ENCODE data around the gene CALM3. TPM values are rescaled to one million over a fixed set of nuclear protein-coding genes. Genes with fewer than 3 reads are reported as not detected.

Gene CALM3
- total RNA-seq (2012; rRNA removed) (91.6 and 197 TPM in 2 replicates), polyA plus RNA-seq (2012; rRNA removed) (467 and 501 TPM in 2 replicates), Bru-seq, nascent RNA (percentile 80 among the genes with signal in this experiment), BruChase-seq, experiment 1, labeled RNA remaining after a 6-hour chase (percentile 95 among the genes with signal in this experiment), BruChase-seq, experiment 2, labeled RNA remaining after a 2-hour chase (percentile 86 among the genes with signal in this experiment)
- polyA plus RNA-seq (2012; cell fraction: cytosol; rRNA removed): 414 and 485 TPM in 2 replicates
- polyA plus RNA-seq (2012; cell fraction: nucleus; rRNA removed; ENCODE audit: low replicate concordance): 233 and 354 TPM in 2 replicates
- long read RNA-seq, transcript CALM3-201 (6 exons, 2,289 nt): major isoform, 132 of 197 reads
- long read RNA-seq, partial matches to known transcripts: 5 of 197 reads
- long read RNA-seq, other reads (novel, unspliced or antisense): 59 of 197 reads

DNA sequence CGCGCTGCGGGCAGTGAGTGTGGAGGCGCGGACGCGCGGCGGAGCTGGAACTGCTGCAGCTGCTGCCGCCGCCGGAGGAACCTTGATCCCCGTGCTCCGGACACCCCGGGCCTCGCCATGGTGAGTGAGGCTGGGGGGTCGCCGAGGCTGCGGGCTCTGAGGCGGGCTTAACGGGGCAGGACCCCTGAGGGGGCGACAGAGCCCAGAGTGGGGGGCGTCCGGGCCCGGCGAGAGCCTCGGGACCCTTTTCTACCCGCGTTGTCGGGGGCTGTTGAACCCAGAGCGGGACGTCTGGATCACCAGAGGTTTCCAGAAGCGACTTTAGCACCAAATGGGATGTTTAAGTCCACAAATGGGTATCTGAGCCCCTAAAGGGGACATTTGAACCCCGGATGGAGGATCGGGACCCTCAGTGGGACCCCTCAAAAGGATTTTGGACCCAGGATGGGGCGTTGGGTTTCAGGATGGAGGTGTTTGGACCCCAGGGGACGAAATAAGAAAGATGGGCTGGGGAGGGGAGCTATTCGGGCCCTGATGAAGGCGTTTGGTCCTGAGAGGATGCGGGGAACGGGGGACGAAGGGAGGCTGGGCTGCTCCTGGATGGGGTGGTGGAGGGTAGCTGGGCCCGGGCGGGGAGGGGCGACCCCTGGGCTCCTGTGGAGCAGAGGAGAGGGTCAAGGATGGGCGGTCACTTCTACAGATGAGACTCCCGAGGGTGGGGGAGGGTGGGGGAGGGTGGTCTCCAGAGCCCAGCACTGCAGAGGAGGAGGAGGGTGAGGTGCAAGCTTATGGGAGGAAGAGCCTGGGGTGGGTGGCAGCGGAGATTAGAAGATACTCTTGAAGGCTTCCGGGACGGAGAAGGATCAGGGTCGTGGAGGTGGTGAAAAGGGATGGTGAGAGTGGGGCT is at the start of gene CALM3:
Gene CALM3, plus strand, starts transcription at position 13 of the 907 bp plus-strand sequence. Its CDS starts 105 bp downstream, at position 118.
- Histone ChIP-seq H3K9me1 (ENCODE audit: insufficient read depth, low read length) (peaks cover 16% of the 10 kb centered on the region), H3K4me3 (ENCODE audit: insufficient read depth, low read depth, low read length) (peak within 1 kb of the TSS; percentile 87), H4K8ac (ENCODE audit: low read depth in 2 of 2, low read length in 2 of 2) (peak within 1 kb of the TSS; percentile 79 to 100), H3K18ac (ENCODE audit: low read depth, low read length) (peak within 1 kb of the TSS; percentile 96), H3K27me3 (ENCODE audit: control insufficient read depth, insufficient read depth, low read length) (no peaks in the 10 kb centered on the region), H4K20me1 (ENCODE audit: insufficient read depth, low read length) (peaks cover 48% of the 10 kb centered on the region), H2BK120ac (ENCODE audit: low read depth, low read length) (peak within 1 kb of the TSS; percentile 100), H3K9ac (ENCODE audit: low read depth, low read length) (peak within 1 kb of the TSS; percentile 96), H2BK5ac (ENCODE audit: low read depth, low read length, poor library complexity, severe bottlenecking) (peak within 1 kb of the TSS; percentile 99), H3K56ac (ENCODE audit: extremely low read depth, insufficient read depth, low read length) (peak within 1 kb of the TSS; percentile 99), H2AK9ac (replicated peaks; ENCODE audit: low read depth, low read length, poor library complexity) (peak within 1 kb of the TSS; percentile 99), H3K27ac (ENCODE audit: insufficient read depth, low read length) (peak within 1 kb of the TSS; percentile 91), H2BK20ac (ENCODE audit: low read depth, low read length) (peak within 1 kb of the TSS; percentile 100), H3K4ac (ENCODE audit: low read depth, low read length) (peak within 1 kb of the TSS; percentile 100), H4K5ac (ENCODE audit: low read depth, low read length) (peak within 1 kb of the TSS; percentile 97), H3K36me3 (ENCODE audit: control insufficient read depth, insufficient read depth, low read length) (peaks cover 11% of the 10 kb centered on the region), H3K79me1 (ENCODE audit: low read depth in 1 of 2, low read length in 2 of 2) (peaks cover 3 to 50% of the 10 kb centered on the region in 2 experiments; a peak in 3 of 4 replicates), H3K14ac (replicated peaks; ENCODE audit: low read depth, low read length) (peak within 1 kb of the TSS; percentile 100), H2AK5ac (ENCODE audit: low read depth, low read length) (peak within 1 kb of the TSS; percentile 94), H2AFZ (replicated peaks; ENCODE audit: low read length, poor library complexity) (peak within 1 kb of the TSS; percentile 100), H3K9me3 (ENCODE audit: control insufficient read depth, insufficient read depth, low read length) (peaks cover 4% of the 10 kb centered on the region; the same call in 1 of the 2 replicates), H2BK15ac (ENCODE audit: low read depth, low read length) (peak within 1 kb of the TSS; percentile 95; the same call in 2 of the 3 replicates), H4K91ac (ENCODE audit: insufficient read depth, low read depth, low read length) (peak within 1 kb of the TSS; percentile 100), H3K4me2 (ENCODE audit: low read depth, low read length) (peak within 1 kb of the TSS; percentile 91), H3K23ac (ENCODE audit: low read depth, low read length) (peak within 1 kb of the TSS; percentile 100), H3K4me1 (ENCODE audit: control insufficient read depth, insufficient read depth, low read length) (peaks cover 15% of the 10 kb centered on the region)
- TF ChIP-seq POLR2A (IDR thresholded peaks at IDR 0.05; ENCODE audit: low read depth, low read length): peak; percentile 64
- TF ChIP-seq RCOR1 (IDR thresholded peaks at IDR 0.05; ENCODE audit: insufficient replicate concordance, low read length): no peak
- DNase-seq: no peak
- 1% methylated on average over 28 of the region's 51 CpGs; no CpG with 5 or more reads in 1 of the 2 experiments for WGBS, 2 experiments (ENCODE audit: extremely low coverage in 2 of 2, insufficient read length in 1 of 2)
- no peak for ATAC-seq (ENCODE audit: low read depth)
- BruUV-seq (replicated peaks): no TSS peak
- ChIA-PET POLR2A (ENCODE audit: unreplicated experiment) (interaction anchor here (1.1 to 1.3 kb wide), 2 partner anchors 10 to 30 kb away, joined by 3 read pairs; no protein-coding TSS in a partner anchor), CTCF (interaction anchor here (0.6 to 1.6 kb wide), 2 partner anchors 16 to 61 kb away, joined by 4 to 8 read pairs; no protein-coding TSS in a partner anchor)
- dilution Hi-C loops (cut with HindIII; ENCODE audit: low sequenced_read_pairs, unreplicated experiment): no loop called here
- in situ Hi-C loops (cut with MboI; ENCODE audit: low sequenced_read_pairs): no loop called here
- intact Hi-C loops (cut with micrococcal nuclease): no loop called here

All from IMR-90 (cell line).